Measurements from ENCODE around the gene SOS2. TPM values are rescaled to one million over a fixed set of nuclear protein-coding genes. Genes with fewer than 3 reads are reported as not detected.
A peak's percentile ranks its signal among the peaks of the same experiment; 100 is the strongest.

Gene SOS2
- total RNA-seq, 1 donor from 2014 or later: 45.9 TPM

DNA sequence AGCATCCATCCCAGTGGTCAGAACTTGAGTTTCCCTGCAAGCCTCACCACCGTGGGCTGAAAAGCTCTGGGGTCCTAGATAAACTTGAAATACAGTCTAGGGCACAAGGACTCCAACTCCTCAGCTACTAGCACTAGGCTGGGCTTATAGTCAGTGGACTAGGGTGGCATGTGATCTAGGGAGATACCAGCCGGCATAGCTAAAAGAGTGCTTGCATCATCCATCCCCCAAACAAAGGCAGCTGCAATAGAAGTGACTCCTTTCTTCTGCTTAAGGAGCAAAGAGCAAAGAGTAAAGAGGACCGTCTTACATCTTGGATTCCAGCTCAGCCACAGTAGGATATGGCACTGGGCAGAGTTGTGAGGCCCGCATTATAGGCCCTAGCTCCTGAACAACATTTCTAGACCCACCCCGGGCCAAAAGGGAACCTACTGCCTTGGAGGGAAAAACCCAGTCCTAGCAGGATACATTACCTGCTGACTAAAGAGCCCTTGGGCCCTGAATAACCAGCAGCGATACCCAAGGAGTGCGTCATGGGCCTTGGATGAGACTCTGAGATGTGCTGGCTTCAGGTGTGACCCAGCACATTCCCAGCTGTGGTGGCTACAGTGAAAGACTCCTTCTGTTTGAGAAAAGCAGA, 17.9 kb upstream of the SOS2 start:
- Histone ChIP-seq H3K36me3 (ENCODE audit: control insufficient read depth in 3 of 3, insufficient read depth in 3 of 3, low read length in 3 of 3) (peaks cover 0 to 7% (median 2%) of the 10 kb centered on the region in 3 donors), H3K4me1 (ENCODE audit: control insufficient read depth in 3 of 3, insufficient read depth in 3 of 3, low read length in 3 of 3) (no peaks in the 10 kb centered on the region), H3K4me3 (ENCODE audit: low read length in 3 of 3) (no peak overlapping the region), H3K27ac (ENCODE audit: low read depth, low read length) (no peak overlapping the region), H3K9ac (ENCODE audit: low read depth in 1 of 3, low read length in 3 of 3) (no peak overlapping the region), H3K27me3 (ENCODE audit: control insufficient read depth in 3 of 3, insufficient read depth in 3 of 3, low read length in 3 of 3) (no peaks in the 10 kb centered on the region), H3K9me3 (ENCODE audit: control insufficient read depth in 3 of 3, low read length in 3 of 3) (no peaks in the 10 kb centered on the region)

DNA sequence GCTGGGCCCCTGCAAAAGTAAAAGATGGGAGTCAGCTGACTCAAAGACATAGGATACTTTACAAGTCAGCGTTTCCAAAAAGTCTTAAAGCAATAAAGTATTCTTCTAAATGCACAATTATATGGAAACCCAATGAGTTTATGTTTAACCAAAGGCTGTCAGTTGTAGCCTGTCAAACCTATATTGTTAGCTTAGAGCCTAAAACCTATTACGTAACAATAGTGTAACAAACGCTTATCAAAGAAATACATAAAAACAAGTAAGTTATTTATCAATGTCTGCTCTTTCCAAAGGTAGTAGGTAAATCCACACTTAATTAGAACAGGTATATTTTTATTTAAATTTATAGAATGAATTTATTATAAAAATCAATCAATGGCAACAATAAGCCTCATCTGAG, 15.9 kb upstream of the SOS2 start:
- Histone ChIP-seq H3K4me3 (ENCODE audit: low read length in 3 of 3) (no peak overlapping the region), H3K27ac (ENCODE audit: low read depth, low read length) (no peak overlapping the region), H3K4me1 (ENCODE audit: control insufficient read depth in 3 of 3, insufficient read depth in 3 of 3, low read length in 3 of 3) (no peaks in the 10 kb centered on the region), H3K9me3 (ENCODE audit: control insufficient read depth in 3 of 3, low read length in 3 of 3) (no peaks in the 10 kb centered on the region), H3K9ac (ENCODE audit: low read depth in 1 of 3, low read length in 3 of 3) (no peak overlapping the region), H3K36me3 (ENCODE audit: control insufficient read depth in 3 of 3, insufficient read depth in 3 of 3, low read length in 3 of 3) (peaks cover 0 to 7% (median 2%) of the 10 kb centered on the region in 3 donors), H3K27me3 (ENCODE audit: control insufficient read depth in 3 of 3, insufficient read depth in 3 of 3, low read length in 3 of 3) (no peaks in the 10 kb centered on the region)

DNA sequence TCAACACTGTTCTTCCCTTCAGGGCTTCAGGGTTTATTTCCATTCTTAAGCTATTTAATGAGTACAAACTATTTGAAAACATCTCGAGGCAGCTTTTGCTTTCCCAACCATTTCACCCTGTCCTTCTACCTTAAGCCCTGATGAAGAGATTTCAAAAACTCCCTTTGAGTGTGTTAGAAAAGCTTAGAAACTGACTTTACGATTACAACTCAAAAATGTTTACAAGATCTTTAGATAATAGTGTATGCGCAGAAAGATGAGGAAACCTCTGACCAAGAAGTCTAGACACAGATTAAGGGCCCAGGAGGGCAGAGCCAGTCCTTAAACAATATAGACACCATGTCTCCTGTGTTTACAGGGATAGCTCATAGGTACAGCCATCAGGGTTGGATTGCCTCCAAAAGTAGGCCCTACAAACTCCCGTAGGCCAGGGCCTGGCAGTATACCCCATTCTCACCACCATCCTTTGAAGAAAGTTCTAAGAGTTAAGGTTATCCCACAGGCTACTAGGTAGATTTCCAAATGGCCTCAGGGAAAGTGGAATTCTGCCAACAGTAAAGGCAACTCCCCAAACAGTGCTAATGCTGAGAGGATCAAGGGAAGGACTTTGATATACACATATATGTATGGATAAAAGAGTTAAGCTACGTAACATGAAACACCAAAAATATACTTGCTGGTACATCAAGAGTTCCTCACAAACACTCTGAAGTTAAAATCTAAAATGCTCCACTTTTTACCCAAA, 11.4 kb upstream of the SOS2 start:
- H3K27me3 ChIP-seq (ENCODE audit: control insufficient read depth in 3 of 3, insufficient read depth in 3 of 3, low read length in 3 of 3): no peaks in the 10 kb centered on the region
- no peak overlapping the region for H3K9ac ChIP-seq (ENCODE audit: low read depth in 1 of 3, low read length in 3 of 3)
- H3K27ac ChIP-seq (ENCODE audit: low read depth, low read length): no peak overlapping the region

DNA sequence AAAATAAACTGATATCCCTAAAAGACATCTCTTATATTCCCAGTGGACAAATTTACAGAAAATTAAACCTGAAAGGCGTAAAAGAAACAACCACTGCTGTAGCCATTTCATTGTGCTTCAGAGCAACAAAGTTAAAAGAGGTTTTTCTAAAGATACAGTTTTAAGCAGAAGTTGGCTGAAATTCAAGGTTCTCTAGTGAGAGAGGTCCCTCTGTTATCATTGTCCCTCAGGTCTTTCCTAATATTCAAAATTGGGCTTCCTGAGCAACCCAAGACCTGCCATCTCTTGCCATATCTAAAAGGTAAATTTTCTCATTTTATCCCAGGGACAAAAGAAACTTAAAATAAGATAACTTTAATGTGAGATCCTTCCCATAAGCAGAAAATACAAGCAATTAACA, 10.7 kb upstream of the SOS2 start:
- no peak overlapping the region for H3K4me3 ChIP-seq (ENCODE audit: low read length in 3 of 3)
- no peaks in the 10 kb centered on the region for H3K4me1 ChIP-seq (ENCODE audit: control insufficient read depth in 3 of 3, insufficient read depth in 3 of 3, low read length in 3 of 3)
- no peak overlapping the region for H3K27ac ChIP-seq (ENCODE audit: low read depth, low read length)
- no peak overlapping the region for H3K9ac ChIP-seq (ENCODE audit: low read depth in 1 of 3, low read length in 3 of 3)
- H3K9me3 ChIP-seq (ENCODE audit: control insufficient read depth in 3 of 3, low read length in 3 of 3): no peaks in the 10 kb centered on the region
- H3K27me3 ChIP-seq (ENCODE audit: control insufficient read depth in 3 of 3, insufficient read depth in 3 of 3, low read length in 3 of 3): no peaks in the 10 kb centered on the region
- no peaks in the 10 kb centered on the region for H3K36me3 ChIP-seq (ENCODE audit: control insufficient read depth in 3 of 3, insufficient read depth in 3 of 3, low read length in 3 of 3)

More for the DNA sequence above, 11.4 kb upstream of the SOS2 start:
- no peaks in the 10 kb centered on the region for H3K4me1 ChIP-seq (ENCODE audit: control insufficient read depth in 3 of 3, insufficient read depth in 3 of 3, low read length in 3 of 3)
- no peak overlapping the region for H3K4me3 ChIP-seq (ENCODE audit: low read length in 3 of 3)
- H3K9me3 ChIP-seq (ENCODE audit: control insufficient read depth in 3 of 3, low read length in 3 of 3): no peaks in the 10 kb centered on the region
- no peaks in the 10 kb centered on the region for H3K36me3 ChIP-seq (ENCODE audit: control insufficient read depth in 3 of 3, insufficient read depth in 3 of 3, low read length in 3 of 3)

DNA sequence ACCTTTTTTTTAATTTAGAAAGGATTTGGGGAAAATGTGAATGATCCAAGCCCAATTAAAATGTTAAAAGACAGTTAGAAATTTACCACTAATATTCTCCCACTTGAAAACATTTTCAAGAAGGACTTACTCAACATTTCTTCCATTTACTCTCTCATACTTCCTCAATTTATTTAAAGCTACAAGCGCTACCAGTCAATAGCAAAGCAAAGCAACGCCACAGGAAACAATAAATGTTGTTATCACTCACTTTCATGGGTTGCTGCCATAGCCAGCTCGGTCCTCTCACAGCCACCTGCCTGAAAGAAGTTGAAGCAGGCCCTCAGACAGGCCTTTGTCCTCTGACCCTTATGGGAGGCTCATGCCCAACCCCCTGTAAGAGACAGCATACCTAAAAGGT, 6.0 kb upstream of the SOS2 start:
- H3K9me3 ChIP-seq (ENCODE audit: control insufficient read depth in 3 of 3, low read length in 3 of 3): no peaks in the 10 kb centered on the region
- no peaks in the 10 kb centered on the region for H3K27me3 ChIP-seq (ENCODE audit: control insufficient read depth in 3 of 3, insufficient read depth in 3 of 3, low read length in 3 of 3)
- no peak overlapping the region for H3K27ac ChIP-seq (ENCODE audit: low read depth, low read length)
- no peak overlapping the region for H3K9ac ChIP-seq (ENCODE audit: low read depth in 1 of 3, low read length in 3 of 3)
- peaks cover 3 to 6% (median 6%) of the 10 kb centered on the region in 3 donors for H3K4me1 ChIP-seq (ENCODE audit: control insufficient read depth in 3 of 3, insufficient read depth in 3 of 3, low read length in 3 of 3)
- H3K36me3 ChIP-seq (ENCODE audit: control insufficient read depth in 3 of 3, insufficient read depth in 3 of 3, low read length in 3 of 3): no peaks in the 10 kb centered on the region
- H3K4me3 ChIP-seq (ENCODE audit: low read length in 3 of 3): no peak overlapping the region

DNA sequence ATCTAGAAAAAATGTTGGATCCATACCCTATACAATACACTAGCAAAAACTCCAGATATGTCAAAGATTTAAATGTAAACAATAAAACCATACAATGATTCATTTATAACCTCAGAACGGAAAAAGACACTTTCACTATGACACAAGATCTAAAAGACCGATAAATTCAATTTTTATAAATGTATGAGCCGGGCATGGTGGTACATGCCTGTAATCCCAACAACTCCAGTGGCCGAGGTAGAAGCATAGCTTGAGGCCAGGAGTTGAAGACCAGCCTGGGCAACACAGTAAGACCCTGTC, 2.5 kb upstream of the SOS2 start:
- H3K9ac ChIP-seq (ENCODE audit: low read depth in 1 of 3, low read length in 3 of 3): no peak overlapping the region
- no peaks in the 10 kb centered on the region for H3K9me3 ChIP-seq (ENCODE audit: control insufficient read depth in 3 of 3, low read length in 3 of 3)
- H3K27me3 ChIP-seq (ENCODE audit: control insufficient read depth in 3 of 3, insufficient read depth in 3 of 3, low read length in 3 of 3): no peaks in the 10 kb centered on the region
- no peak overlapping the region for H3K4me3 ChIP-seq (ENCODE audit: low read length in 3 of 3)
- H3K4me1 ChIP-seq (ENCODE audit: control insufficient read depth in 3 of 3, insufficient read depth in 3 of 3, low read length in 3 of 3): peaks cover 14 to 24% (median 18%) of the 10 kb centered on the region in 3 donors
- no peaks in the 10 kb centered on the region for H3K36me3 ChIP-seq (ENCODE audit: control insufficient read depth in 3 of 3, insufficient read depth in 3 of 3, low read length in 3 of 3)
- H3K27ac ChIP-seq (ENCODE audit: low read depth, low read length): peak overlapping the region; percentile 31

DNA sequence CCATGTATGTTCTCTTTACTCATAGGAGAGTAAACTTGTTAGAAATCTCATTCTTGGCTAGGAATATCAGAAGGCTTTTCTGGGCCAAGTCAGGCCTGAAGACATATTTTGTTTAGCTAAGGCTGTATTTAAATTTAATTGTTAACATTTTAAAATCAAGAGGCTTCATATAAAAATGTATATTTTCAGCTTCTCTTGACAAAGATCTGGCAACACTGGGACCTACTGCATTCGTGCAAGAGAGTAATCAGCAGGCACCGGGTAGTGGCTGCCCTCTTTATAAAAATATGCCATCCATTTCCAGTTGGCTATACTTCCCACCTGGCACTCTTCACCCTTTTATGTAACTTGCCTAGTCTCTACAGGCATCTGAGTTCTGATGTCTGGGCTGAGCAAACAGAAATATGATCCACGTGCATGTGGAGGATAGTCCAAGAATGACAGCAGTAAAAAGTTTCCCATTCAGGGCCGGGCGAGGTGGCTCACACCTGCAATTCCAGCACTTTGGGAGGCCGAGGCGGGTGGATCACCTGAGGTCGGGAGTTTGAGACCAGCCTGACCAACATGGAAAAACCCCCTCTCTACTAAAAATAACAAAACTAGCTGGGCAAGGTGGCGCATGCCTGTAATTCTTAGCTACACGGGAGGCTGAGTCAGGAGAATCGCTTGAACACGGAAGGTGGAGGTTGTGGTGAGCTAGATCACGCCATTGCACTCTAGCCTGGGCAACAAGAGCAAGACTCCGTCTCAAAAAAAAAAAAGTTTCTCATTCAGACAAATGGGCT, 2.0 kb upstream of the SOS2 start:
- H3K9me3 ChIP-seq (ENCODE audit: control insufficient read depth in 3 of 3, low read length in 3 of 3): no peaks in the 10 kb centered on the region
- H3K4me3 ChIP-seq (ENCODE audit: low read length in 3 of 3): no peak overlapping the region
- H3K4me1 ChIP-seq (ENCODE audit: control insufficient read depth in 3 of 3, insufficient read depth in 3 of 3, low read length in 3 of 3): peaks cover 20 to 29% (median 21%) of the 10 kb centered on the region in 3 donors
- peak overlapping the region in 2 of 3 donors; percentile 59 to 96 for H3K9ac ChIP-seq (ENCODE audit: low read depth in 1 of 3, low read length in 3 of 3)
- peak overlapping the region; percentile 31 for H3K27ac ChIP-seq (ENCODE audit: low read depth, low read length)
- H3K36me3 ChIP-seq (ENCODE audit: control insufficient read depth in 3 of 3, insufficient read depth in 3 of 3, low read length in 3 of 3): no peaks in the 10 kb centered on the region
- H3K27me3 ChIP-seq (ENCODE audit: control insufficient read depth in 3 of 3, insufficient read depth in 3 of 3, low read length in 3 of 3): no peaks in the 10 kb centered on the region

DNA sequence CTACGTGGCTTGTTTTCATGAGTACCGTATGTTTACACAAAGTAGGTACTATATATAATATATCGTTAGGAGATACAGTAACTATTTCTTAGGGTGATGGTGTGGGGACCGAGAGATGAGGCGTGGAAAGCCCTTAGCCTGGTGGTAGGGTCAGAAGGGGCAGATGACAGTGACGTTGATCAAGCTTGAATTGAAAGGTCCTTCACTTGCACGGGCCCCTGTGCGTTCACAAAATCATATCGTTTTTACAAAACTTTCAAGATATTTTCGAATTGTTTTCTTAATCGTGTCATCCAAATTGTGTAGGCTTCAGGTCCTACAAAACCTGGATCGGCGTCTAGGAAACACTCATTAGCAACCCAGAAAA, 881 bp upstream of the SOS2 start:
- H3K27ac ChIP-seq (ENCODE audit: low read depth, low read length): peak overlapping the region; percentile 94
- peaks cover 20 to 31% (median 21%) of the 10 kb centered on the region in 3 donors for H3K4me1 ChIP-seq (ENCODE audit: control insufficient read depth in 3 of 3, insufficient read depth in 3 of 3, low read length in 3 of 3)
- no peaks in the 10 kb centered on the region for H3K9me3 ChIP-seq (ENCODE audit: control insufficient read depth in 3 of 3, low read length in 3 of 3)
- no peaks in the 10 kb centered on the region for H3K27me3 ChIP-seq (ENCODE audit: control insufficient read depth in 3 of 3, insufficient read depth in 3 of 3, low read length in 3 of 3)
- no peaks in the 10 kb centered on the region for H3K36me3 ChIP-seq (ENCODE audit: control insufficient read depth in 3 of 3, insufficient read depth in 3 of 3, low read length in 3 of 3)
- peak overlapping the region; percentile 90 to 96 (median 95) for H3K9ac ChIP-seq (ENCODE audit: low read depth in 1 of 3, low read length in 3 of 3)
- peak overlapping the region; percentile 85 to 87 (median 87) for H3K4me3 ChIP-seq (ENCODE audit: low read length in 3 of 3)

DNA sequence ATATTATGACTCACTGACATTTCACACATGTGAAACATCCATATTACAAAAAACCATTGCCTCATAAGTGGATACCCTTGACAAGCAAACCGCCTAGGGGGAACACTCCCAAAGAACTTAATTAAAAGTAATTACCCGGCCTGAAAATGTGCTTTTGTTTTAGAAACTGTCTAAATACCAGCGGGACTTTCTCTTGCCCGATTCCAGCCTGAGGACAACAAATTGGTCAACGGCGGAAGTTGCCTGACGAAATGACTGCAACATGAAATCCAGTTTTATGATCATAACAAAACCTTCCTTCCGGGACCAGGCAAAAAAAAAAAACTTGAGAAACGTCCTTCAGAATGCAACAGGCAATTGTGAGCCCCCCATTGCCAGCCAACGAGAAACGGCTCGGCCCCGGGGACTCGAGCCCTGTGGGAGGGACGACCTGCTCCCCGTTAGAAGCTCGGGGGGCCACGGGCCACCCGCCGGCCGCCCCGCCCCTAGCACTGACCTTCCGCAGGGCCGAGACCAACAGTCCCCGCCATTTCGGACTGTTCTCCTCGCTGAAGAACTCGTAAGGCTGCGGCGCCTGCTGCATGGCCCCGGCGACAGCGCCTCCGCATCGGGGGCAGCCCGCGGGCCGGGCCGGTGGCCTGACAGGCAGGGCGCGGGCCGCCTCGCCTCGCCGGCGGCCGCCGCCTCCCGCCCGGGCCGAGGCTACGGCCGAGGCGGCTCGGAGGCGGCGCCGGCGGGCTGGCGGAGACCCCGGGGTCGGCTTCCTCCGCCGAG, 490 bp downstream of the SOS2 start:
- Histone ChIP-seq H3K4me1 (ENCODE audit: control insufficient read depth in 3 of 3, insufficient read depth in 3 of 3, low read length in 3 of 3) (peaks cover 30 to 42% (median 30%) of the 10 kb centered on the region in 3 donors), H3K27ac (ENCODE audit: low read depth, low read length) (peak overlapping the region; percentile 94), H3K9me3 (ENCODE audit: control insufficient read depth in 3 of 3, low read length in 3 of 3) (no peaks in the 10 kb centered on the region), H3K4me3 (ENCODE audit: low read length in 3 of 3) (peak overlapping the region; percentile 81 to 92 (median 87)), H3K27me3 (ENCODE audit: control insufficient read depth in 3 of 3, insufficient read depth in 3 of 3, low read length in 3 of 3) (no peaks in the 10 kb centered on the region), H3K9ac (ENCODE audit: low read depth in 1 of 3, low read length in 3 of 3) (peak overlapping the region; percentile 89 to 96 (median 90)), H3K36me3 (ENCODE audit: control insufficient read depth in 3 of 3, insufficient read depth in 3 of 3, low read length in 3 of 3) (no peaks in the 10 kb centered on the region)

Measured in skeletal muscle tissue (tissue), 4 donors.